NCI-H187 (cell line): Measurements from ENCODE around the gene MIB2.

Source experiments
- DNase-seq, 2 experiments: peaks; one replicate each; lab custom pipeline; 2025; lab: John Stamatoyannopoulos, UW

MIB2 gene

DNA sequence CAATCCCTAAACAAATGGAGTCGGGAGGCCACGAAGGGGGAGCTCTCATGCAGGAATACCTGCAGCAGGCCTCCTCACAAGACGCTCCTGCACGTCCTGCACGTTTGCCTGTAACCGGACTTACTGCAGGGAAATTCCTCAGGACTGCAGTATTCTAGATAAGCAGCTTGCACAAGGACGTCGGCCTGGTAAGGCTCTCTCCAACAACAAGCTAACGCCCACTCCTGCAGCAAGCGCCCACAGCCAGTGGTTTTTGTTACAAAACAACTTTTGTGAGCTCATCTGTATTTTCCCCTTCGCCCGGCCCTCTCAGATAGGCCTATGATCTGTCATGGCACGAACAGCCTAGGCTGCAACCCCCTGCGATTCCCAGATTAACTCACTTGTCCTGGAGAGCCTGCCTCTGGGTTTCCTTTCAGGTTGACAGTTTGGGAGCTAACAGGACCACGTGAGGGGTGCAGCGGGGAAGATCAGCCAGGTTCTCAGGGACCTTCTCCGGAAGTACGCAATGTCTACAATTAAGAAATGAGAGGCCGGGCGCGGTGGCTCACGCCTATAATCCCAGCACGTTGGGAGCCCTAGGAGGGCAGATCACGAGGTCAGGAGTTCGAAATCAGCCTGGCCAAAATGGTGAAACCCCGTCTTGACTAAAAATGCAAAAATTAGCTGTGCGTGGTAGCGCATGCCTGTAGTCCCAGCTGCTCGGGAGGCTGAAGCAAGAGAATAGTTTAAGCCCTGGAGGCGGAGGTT, 921 bp upstream of the MIB2 start:
- DNase-seq: no peak

DNA sequence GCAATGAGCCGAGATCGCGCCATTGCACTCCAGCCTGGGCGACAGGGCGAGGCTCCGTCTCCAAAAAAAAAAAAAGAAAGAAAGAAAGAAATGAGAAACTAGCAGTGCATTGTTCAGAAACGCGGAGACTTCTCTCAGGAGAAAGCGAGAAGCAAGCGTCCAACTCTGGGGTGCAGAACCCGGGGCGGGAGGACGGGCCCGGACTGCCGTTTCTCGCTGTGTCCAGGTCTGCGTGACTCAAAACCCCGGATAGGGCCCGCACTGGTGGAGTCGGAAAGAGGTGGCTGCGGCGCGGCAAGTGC, 395 bp upstream of the MIB2 start:
- no peak for DNase-seq

DNA sequence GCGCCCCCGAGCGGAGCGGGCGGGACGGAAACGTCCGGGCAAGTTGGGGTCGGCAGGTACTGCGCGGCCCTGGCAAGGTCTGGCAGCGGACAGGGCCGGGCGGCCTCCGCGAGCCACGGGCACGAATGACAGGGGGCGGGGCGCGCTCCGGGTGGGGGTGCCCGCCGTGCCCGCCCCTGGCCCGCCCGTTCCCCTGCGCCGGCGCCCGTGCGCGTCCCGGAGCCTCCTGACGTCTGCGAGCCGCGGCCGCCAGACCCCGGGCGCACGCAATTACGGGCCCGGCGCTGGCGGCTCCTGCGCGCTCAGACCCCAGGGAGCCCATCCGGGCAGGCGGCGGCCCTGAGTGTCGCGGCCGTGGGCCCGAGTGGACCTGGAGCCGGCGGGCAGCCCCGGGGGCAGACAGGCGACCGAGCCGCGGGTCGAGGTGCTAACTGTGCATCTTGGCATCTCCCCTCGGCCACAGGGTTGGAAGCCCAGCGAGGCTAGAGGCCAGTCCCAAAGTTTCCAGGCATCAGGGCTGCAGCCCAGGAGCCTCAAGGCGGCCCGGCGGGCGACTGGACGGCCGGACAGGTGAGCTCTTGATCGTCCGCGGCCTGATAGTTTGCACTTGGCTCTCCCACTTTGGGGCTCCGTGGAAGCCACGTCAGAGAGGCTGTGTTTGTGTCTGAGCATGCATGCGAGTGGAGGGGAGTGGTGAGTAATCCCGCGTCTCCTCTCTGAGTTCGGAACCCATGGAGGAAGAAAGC, 918 bp downstream of the MIB2 start:
- DNase-seq: no peak

DNA sequence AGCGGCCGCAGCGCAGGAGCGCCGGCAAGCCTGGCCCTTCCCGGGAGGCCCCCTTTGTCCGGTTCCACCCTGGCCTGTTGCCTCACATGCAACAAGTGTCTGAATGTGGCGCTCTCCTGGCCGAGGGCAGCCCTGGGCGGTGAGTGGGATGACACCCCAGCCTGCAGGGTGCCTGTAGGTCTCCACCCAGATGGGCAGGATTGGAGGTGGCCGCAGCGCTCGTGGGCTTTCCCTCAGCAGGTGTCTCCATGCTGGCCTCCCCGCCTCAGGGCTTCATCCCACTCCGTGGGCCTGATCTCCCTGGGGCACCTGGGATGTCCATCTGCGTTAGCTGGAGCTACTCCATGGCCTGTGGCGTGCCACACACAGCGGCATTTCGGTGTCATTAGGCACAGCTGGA, 1.5 kb downstream of the MIB2 start:
- DNase-seq: no peak

DNA sequence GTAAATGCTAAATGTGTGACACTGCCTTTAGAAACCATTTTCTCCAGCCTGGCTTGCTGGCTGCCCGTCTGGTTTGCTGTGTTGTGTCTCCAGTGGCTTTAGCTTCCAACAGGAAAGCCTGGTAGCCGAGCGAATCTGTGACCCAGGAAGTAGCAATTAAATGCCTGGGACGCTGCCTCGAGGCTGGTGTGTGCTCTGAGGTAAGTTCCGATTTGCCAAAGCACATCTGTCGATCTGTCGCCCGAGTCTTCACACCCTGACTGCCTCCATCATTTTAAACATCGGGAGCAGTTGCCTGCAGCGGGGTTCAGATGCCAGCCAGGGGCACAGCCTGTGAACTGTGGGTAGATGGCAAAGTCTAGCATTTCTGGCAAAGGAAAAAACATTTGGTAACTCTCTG, 2.2 kb downstream of the MIB2 start:
- DNase-seq: no peak

DNA sequence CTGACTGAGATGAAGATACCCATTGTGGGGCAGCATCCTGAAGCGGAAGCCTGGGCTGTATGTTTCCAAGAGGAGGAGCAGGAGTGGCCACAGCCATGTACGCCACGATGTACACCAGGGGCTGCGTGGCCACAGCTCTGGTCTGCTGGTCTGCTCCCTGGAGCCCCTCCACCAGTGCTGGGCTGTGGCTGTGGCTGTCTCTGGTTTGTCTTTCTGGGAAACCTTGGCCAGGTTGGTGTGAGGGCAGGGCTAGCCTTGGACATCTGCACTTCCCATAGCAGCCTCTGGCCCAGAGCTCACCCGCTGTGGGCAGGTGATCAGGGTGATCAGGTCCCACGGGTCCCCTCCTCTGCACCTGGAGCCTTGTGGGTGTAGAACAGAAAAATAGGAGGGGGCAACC, 2.6 kb downstream of the MIB2 start:
- no peak for DNase-seq

DNA sequence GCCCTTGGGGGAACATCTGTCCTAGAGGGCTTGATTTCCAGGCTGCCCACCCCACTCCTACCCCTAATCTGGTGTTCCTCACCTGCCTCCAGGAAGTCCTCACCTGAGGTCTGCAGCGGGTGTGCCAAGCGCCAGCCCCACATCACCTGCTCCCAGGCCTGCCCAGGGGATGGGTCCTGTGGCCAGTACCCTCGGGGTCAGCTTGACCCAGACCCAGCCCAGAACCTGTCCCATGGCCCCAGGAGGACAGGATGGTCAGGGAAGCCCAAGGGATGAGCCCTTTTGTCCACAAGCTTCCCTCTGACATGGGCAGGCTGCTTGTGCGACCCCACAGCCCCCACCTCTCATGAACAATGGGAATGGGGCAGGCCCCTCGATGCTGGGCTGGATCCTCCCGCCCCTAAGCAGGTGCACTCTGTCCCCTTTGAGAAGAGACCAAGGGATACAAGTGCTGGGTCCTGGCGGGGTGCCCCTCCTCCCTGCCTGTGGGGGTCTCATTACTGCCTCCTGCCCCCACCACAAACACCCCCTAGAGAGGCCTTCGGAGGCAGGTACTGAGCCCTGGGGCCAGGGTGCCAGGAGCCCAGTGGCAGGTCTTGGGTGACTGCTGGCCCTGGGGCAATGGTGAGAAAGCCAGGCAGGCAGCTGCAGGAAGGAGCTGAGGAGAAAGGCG, 3.2 kb downstream of the MIB2 start:
- DNase-seq: no peak

DNA sequence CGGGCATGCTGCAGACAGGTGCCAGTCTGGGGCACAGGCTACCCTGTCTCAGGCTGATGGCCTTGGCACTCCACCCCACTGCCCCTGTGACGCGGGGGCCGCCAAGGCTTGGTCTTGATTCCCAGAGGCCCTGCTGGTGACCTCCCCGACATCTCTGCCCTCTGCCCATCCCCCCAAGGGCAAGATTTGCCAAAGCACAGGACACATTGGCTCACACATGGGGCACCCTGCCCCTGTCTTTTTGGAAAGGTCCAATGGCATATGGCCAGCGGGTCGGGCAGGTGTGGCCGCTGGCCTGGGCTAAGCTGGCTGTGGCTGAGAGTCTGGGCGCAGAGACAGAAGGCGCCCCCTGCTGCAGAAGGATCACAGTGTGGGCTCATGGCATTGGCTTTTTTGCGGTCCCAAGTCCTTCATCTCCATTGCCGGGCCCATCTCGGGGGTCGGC, 4.6 kb downstream of the MIB2 start:
- DNase-seq: no peak

DNA sequence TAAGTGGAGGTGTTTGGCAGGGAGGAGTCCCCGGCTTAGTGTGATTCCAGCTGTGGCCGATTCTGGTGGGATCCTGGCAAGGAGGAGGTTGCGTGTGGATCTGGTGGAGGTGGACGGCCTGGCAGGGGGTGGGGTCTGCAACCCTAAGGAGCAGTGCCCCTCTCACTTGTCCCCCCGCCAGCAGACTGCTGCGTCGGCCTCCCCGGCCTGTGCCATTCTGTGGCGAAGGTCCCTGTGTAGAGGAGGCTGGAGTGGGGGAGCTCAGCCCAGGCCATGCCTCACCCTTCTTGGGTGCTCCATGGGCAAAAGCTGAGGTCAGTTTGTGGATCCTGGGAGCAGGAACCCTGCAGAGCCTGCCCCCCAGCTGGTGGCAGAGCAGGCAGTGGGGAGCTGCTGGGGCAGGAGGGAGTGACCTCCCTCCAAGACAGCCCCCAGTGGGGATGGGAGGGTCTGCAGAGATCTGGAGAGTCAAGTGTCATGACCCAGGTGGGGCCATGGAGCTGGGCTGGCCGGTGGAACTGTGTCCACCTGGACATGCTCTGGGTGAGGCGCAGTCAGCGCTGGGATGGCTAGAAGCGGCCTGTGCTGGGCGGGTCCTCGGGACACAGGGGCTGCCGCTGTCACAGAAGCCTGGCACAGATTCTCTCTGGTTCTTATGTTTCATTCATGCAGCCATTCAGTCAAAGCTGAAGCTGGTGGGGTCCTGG, 5.3 kb downstream of the MIB2 start:
- no peak for DNase-seq

DNA sequence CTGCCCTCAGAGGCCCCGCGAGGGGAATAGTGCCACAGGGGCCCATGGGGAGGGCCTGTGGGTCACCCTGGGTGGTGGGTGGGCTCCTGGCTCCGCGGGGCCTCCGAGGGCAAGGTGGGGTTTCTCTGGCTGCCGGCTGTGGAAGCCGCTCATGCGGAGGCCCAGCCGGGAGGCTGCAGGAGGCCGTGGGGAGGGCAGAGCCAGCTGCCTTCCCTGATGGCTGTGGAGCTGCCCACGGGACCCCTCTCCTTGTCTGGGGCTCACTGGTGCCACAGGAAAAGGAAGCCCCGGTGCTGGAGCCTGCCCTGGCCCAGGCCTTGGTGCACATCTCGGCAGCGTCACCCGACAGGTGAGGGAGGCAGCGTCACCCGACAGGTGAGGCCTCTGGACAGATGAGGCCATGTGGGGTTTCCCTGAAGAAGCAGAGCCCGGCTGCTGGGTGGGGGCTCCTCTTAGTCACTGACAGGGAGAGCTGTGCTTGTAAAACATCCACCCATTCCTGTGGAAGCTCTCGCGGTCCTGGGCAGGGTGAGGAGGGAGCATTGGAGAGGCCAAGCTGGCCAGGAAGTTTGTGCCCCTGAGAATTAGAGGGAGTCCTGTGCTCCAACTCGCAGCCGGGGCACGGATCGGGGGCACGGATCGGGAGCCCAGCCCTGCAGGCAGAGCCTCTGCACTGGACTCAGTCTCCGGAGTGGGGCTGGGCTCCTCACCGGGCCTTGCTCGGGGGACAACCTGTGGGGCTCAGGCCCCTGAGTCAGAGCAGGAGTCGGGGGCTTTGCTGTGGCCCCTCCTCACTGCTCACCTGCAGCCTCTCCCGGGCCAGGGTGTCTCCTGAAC, 6.1 kb downstream of the MIB2 start:
- DNase-seq: no peak

DNA sequence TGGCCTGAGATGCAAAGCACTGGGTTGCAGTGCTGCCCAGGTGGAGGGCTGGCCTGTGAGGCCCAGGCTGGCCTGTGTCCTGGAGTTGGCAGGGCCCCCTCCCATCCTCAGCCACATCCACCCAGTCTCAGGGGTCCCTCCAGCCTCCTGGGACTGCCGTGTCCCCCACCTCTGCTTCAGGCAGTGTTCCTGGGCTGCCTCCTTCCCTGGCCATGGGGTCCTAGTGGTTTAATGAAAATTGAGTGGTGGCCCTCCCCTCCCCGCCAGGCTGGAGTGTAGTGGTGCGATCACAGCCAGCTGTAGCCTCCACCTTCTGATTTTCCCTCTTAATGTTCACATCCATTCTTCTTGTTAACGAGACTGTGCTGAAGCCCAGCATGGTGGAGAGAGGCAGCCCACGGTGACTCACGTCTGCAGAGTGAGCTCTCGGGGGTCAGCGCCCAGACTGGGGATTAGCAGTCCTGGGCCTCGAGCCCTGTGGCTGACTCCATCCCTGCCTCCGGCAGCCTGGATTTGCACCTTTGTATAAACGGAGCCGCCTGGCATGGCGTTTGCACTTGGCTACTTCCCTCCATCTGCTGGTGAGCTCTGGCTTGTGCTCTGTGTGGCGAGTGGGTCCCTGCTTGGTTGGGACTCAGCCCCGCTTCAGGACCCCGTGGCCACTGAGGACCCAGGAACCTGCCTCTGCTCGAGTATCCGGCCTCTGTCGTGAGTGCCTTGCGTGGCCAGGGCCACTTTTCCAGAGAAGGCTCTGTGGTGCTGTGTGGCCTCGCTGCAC, 6.9 kb downstream of the MIB2 start:
- DNase-seq: no peak

DNA sequence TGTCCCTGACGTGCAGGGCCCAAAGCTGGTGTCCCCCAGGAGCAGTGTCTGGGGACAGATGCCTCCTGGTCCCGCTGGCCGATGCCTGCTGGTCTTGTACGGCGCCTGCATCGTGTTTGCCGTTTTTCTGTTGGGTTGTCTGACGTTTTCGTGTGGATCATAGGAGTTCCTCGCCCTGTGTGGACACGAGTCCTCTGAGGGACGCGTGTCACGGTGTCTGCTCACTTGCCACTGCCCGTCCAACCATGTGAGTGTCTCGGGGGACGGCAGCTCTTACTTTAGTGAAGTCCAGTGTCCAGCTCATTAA, 7.4 kb downstream of the MIB2 start:
- DNase-seq: no peak

DNA sequence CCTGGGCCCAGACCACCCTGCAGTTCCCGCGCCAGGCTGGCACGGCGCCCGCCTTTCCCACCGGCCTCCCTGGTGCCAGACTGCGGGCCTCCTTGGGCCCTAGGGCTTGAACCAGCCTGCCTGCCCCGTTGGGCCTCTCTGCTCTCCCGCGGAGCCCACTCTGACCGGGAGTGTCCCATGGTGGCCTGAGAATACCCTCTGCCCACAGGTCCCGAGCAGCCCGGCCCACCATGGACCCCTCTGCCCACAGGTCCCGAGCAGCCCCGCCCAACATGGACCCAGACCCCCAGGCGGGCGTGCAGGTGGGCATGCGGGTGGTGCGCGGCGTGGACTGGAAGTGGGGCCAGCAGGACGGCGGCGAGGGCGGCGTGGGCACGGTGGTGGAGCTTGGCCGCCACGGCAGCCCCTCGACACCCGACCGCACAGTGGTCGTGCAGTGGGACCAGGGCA, 7.9 kb downstream of the MIB2 start:
- no peak for DNase-seq

DNA sequence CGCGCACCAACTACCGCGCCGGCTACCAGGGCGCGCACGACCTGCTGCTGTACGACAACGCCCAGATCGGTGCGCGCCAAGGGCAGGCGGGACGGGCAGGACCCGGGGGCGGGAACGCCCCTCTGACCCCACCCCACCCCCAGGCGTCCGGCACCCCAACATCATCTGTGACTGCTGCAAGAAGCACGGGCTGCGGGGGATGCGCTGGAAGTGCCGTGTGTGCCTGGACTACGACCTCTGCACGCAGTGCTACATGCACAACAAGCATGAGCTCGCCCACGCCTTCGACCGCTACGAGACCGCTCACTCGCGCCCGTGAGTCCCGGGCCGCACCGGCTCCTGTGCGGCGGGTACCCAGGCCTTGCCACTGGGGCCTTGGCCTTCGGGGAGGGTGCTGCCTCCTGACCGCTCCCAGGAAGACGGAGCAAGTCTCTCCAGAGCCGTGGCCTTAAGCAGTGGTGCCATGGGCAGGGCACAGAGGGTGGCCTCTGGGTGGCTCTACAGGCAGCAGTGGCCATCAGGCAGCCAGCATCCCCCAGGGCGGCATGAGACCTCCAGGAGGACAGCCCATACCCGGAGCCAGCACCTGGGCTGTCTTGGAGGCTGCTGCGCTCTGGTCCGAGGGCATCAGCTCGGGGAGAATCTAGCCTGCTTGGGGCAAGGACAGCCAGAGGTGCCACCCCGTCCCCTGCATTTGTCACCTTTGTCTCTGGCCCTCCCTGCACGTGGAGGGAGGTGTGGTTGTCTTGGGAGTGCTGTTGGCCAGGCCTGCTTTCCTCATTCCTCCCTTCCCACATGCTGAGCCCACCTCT, 8.5 kb downstream of the MIB2 start:
- DNase-seq: no peak

DNA sequence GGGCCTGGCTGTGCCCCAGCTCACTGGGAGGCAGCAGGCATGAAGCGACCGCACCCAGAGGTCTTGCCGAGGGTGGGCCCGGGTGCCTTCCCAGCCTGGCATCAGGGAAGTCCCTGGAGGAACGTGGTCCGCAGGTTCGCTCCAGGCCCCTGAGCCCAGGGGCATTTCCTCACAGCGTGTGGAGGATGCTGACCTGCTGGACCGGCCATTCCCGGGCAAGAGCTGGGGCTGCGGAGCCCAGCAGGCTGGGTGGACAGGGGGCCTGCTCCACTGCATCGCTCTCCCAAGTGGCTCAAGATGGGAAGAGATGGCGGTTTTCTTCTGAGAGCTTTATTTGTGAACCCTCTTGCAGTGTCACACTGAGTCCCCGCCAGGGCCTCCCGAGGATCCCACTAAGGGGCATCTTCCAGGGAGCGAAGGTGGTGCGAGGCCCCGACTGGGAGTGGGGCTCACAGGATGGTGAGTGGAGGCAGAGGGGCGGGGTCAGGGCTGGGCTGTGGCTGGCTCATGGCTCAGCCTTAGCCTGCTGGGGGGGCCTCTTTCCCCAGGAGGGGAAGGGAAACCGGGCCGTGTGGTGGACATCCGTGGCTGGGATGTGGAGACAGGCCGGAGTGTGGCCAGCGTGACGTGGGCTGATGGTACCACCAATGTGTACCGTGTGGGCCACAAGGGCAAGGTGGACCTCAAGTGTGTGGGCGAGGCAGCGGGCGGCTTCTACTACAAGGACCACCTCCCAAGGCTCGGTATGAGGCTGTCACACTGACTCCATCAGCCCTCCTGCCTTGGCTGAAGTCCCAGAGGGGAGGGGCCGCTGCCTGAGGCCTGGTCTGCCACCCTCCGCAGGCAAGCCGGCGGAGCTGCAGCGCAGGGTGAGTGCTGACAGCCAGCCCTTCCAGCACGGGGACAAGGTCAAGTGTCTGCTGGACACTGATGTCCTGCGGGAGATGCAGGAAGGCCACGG, 9.4 kb downstream of the MIB2 start:
- no peak for DNase-seq

DNA sequence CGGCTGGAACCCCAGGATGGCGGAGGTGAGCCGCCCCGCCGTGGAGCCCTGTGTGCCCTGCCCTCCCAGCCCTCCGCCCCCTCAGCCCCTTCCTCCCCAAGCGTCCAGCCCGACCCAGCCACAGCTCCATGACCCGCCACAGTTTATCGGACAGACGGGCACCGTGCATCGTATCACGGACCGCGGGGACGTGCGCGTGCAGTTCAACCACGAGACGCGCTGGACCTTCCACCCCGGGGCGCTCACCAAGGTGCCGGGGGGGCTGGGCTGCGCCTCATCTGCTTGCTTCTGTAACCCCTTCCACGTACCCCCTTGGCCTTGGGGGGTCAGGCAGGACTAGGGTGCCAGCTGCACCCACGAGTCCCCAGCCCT, 10.1 kb downstream of the MIB2 start:
- DNase-seq: no peak

DNA sequence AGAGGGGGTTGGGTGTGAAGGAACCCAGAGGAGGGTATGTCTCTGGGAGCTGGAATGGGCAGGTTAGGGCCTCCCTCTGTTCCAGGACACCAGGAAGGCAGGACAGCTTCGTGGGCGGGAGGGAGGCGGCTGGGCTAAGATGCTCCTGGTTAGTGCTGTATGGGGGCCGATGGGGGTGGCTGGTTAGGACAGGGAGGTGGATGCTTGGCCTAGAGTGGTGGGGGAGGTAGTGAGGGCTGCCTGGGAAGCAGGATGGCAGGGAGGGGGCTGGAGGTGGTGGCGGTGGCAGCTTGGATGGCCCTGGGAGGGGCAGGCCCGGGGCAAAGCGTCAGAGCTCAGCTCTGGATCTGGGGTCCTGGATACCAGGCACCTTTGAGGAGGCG, 10.5 kb downstream of the MIB2 start:
- DNase-seq: no peak

DNA sequence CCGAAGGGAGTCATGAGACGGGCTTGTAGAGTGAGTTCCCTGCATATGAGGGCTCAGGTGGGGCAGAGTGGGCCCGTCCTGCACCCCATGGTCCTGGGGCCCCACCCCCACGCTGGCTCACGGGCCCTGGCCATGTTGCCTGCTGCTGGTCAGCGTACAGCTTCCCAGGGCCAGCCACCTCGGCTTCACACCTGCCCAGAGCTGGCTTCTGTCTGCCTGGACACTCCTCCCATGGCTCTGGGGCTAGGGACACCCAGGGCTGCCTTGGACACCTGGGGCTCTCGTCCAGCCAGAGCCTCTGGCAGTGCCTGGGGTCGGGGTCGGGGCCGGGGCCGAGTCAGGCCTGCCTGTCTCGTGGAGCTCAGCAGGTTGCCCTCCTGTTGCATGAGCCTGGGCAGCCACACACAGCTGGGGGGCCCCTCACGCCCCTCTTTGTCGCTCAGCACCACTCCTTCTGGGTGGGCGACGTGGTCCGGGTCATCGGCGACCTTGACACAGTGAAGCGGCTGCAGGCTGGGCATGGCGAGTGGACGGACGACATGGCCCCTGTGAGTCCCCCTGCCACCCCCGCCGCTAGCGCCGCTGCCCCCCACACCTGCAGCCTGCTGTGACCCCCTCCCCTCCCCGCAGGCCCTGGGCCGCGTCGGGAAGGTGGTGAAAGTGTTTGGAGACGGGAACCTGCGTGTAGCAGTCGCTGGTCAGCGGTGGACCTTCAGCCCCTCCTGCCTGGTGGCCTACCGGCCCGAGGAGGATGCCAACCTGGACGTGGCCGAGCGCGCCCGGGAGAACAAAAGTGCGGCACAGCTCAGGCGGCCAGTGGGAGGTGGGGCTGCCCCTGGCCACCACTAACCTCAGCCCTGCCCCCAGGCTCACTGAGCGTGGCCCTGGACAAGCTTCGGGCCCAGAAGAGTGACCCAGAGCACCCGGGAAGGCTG, 11.2 kb downstream of the MIB2 start:
- no peak for DNase-seq
